HG02943 (cell line): ENCODE measurements around the gene PRKACA.
"Not testable (repeated sequence)": the region's sequence is repeated elsewhere in the genome, so short reads cannot be mapped to it uniquely, and the experiment has no call there.

Experiments
- ATAC-seq: cut with Tn5 transposase; IDR thresholded peaks from one replicate; pipeline ENCODE4 v1.9.1; 2021; ENCODE audit warnings: mild to moderate bottlenecking, low read depth, moderate library complexity; ENCODE audit not compliant: unreplicated experiment

PRKACA gene

DNA sequence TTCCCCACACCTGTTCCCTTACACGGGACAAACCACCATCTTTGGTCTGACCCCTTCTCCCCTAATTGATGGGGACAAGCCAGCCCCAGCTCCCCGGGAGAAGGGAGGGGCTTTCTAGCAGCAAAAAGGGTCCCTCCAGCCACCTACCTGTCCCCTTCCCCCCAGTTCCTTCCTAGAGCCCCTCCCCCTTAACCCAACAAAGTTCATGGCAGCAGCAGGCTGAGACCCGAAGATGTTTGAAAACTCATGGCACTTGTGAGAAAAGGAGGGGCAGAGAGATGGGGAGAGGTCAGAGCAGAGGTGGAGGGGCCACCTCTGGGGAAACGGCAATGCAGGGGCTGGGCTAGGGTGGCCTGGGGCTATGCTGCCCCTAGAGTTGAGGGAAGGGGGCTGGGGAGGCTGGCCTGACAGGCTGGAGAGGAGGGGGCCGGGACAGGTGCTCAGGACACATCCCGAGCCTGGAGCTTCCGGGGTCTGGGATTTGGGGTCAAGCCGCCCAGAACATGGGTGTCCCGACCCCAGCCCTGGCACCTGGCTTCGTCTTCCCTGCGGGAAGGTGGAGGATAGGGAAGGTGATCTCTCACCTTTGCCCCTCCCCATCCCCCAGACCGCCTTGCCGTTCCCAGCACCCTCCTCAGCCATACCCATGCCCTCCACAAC is 31.3 kb upstream of the PRKACA start:
- ATAC-seq = no peak

- ATAC-seq = no peak
These were observed 30.4 kb upstream of the PRKACA start for GRCh38 chr19:14147797-14148605.

- no peak for ATAC-seq
These were observed 29.2 kb upstream of the PRKACA start for GRCh38 chr19:14146789-14147216.

DNA sequence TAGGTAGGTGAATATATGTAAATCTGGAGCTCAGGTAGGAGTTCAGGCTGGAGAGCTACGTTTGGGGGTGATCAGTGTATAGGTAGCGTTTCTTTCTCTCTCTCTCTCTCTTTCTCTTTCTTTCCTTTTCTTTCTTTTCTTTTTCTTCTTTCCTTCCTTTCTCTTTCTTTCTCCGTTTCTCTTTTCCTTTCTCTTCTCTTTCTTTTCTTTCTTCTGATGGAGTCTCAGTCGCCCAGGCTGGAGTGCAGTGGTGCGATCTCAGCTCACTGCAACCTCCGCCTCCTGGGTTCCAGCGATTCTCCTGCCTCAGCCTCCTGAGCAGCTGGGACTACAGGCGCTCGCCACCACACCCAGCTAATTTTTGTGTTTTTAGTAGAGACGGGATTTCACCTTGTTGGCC is 28.6 kb upstream of the PRKACA start:
- not testable (repeated sequence) for ATAC-seq

DNA sequence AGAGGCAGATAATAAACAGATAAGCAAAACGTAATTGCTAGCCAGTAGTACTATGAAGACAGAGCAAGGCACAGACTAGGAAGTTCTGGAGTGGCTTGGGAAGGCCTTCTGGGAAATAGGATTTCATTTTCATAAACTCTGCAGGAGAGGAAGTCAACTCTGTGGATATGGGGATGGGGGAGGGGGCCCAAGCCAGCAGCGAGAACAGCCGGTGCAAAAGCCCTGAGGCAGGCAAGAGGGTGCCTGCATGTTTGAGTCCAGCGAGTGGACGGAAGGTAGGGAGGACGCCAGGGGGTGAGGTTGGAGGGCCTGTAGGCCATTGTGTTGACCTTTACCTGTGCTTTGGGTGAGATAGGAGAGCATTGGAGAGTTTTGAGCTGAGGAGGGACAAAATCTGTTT is 27.8 kb upstream of the PRKACA start:
- ATAC-seq = no peak

DNA sequence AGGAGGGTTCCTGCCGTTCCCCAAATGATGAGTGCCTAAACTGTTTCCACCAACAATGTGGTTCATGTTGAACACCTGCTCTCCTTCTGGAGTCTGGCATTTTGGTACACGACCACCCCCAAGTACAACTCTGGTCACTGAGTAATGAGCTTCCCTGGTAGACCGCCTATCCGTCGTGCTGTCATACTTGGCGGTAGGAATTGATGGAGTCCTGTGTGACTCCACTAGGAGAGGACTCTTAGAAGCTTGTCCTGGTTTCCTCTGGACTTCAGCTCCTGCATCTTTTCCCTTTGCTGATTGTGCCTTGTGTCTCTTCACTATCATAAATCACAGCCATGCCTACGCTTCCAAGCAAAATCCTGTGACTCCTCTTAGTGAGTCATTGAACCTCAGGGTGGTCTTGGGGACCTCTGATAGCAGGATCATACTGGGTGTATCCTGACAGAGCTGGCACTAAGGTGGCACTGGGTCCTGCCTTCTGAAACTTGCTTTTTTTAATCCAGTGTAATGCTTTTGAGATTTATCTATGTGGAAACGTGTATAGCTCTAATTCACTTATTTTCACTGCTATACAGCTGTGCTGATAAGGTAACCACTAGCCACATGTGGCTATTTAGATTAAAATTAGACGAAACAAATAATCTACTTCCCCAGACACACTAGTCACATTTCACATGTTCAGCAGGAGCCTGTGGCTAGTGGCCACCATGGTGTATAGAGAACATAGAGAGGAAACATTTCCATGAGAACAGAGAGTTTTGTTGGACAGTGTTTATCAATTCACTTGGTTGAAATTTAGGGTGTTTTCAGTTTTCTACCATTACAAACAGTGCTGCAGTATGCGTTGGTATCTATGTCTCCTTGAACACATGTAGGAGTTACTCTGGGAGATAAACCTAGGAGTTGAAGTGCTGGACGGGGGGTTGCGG is 25.0 kb upstream of the PRKACA start:
- ATAC-seq = no peak

GRCh38 chr19:14141041-14141440 is 23.5 kb upstream of the PRKACA start:
- ATAC-seq = no peak

GRCh38 chr19:14139944-14140343 is 22.4 kb upstream of the PRKACA start:
- no peak for ATAC-seq

DNA sequence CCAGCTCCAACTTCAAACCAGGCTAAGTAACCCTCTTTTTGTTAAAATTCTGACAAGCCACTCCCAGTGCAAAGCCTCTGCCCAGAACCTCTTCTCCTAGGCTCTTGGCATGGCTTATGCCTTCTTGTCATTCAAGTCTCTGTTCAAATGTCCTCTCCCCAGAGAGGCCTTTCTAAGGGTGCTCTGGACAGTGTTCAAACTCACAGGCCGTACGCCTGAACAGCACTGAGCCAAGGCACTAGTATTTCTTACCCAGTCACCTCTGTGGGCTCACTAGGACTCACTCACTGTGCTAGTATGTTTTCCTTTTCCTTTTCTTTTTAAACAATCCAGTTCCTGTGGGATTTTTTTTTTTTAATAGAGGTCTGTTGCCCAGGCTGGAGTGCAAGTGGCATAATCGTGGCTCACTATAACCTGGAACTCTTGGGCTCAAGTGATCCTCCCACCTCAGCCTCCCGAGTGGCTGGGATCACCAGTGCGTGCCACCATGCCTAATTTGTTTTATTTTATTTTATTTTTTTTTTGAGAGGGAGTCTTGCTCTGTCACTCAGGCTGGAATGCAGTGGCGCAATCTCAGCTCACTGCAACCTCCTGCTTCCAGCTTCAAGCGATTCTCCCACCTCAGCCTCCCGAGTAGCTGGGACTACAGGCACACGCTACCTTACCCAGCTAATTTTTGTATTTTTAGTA is 21.2 kb upstream of the PRKACA start:
- ATAC-seq = no peak

DNA sequence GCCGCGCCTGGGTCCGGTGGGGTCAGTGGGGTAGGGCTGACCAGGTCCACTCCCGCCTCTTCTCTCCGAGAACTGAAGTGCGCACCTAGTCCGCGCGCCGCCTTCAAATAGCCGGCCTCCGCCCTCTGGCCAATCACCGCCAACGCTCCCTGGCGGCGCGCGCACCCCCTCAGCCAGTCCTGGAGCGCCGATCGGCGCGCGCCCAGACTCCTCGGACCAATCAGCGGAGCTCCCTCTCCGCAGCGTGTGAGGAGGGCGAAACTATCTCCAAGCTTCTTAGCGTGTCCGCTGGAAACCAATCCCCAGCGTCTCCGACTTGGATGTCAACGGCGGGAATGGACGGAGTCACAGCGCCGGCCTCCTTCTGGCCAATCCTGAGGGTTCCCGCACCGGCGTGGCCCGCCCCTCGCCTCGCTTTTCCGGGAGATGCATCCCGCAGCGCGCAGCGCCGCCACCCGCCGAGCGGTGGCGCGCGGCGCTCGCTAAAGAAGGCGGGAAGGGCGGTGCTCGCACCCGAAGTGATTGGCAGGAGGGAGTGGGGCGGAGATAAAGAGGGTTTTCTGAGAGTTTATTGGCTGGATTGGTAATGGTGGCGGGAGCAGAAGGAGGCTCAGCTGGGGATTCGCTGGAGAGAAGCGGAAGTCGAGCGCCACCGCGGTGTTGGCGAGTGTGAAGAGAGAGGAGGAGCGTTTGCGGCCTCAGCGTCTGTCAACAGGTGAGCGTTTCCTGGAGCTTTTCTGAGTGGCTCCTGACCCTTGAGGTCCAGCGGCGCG is 19.1 kb upstream of the PRKACA start, which contains the start of gene ASF1B:
ASF1B (minus strand) TSS at position 81 of the 773 bp plus-strand sequence. CDS start 133 bp downstream, outside the sequence.
- ATAC-seq = peak; percentile 74

DNA sequence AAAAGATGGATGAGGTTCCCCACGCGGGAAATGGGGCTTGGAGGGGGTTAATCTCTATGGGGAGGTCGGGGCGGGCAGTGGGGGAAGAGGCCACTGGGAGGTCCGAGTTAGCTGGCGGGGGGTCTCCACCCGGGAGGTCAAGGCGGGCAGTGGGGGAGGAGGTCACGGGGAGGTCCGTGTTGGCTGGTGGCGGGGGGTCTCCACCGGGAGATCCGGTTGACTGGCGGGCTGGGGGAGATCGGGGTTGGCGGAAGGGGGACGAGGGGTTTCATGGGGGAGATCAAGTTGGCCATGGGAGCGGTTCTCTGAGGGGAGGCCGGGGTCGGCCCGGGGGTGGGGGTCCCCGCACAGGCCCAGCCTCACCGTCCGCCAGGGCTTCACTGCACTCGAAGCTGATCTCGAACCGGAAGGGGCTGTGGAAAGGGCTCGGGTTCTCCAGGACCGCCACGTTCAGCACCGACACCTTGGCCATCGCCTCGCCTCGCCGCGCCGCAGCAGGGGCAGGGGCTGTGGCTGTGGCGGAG is 18.5 kb upstream of the PRKACA start:
- no peak for ATAC-seq

- ATAC-seq = no peak
These were observed 17.8 kb upstream of the PRKACA start for GRCh38 chr19:14135355-14135754.

- ATAC-seq = no peak
These were observed 10.5 kb upstream of the PRKACA start for GRCh38 chr19:14127929-14128509.

DNA sequence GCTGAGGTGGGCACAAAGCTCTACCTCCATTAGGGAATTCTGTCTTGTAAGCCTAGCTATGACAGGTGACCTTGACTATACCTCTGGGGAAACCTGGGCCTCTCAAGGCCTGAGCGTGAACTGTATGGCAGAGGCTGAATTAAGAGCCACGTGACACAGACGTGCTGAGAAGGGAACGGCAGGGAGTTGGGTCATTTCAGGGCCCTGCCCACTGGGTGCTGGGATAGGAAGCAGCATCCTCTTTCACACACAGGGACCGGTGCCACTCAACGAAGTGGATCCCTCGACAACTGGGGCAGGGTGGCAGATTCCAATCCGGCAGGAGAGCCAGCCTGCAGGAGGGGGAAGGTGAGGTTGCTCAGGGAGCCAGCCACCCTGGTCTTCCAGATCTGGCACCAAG is 9.6 kb upstream of the PRKACA start:
- ATAC-seq = no peak

DNA sequence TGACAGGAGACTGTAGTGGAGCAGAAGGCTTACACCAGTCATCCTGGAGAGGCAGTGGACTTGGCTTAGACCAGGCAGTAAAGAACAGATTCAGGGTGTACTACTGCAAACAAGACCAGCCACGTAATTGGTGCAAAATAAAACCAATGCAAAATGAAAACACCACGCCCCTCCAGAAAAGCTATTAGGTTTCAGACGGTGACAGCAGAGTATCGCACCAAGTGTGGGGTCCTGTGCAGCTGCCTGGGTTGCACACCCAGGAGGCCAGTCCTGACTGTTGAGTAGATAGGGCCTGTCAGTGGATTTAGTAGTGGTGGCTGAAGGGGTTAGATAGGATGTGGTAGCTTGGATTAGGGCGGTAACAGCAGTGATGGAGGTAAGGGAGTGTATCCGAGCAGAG is 5.4 kb upstream of the PRKACA start:
- no peak for ATAC-seq

GRCh38 chr19:14120497-14120780 is 2.9 kb upstream of the PRKACA start:
- ATAC-seq = no peak

GRCh38 chr19:14119644-14120496 is 2.3 kb upstream of the PRKACA start:
- ATAC-seq = no peak

DNA sequence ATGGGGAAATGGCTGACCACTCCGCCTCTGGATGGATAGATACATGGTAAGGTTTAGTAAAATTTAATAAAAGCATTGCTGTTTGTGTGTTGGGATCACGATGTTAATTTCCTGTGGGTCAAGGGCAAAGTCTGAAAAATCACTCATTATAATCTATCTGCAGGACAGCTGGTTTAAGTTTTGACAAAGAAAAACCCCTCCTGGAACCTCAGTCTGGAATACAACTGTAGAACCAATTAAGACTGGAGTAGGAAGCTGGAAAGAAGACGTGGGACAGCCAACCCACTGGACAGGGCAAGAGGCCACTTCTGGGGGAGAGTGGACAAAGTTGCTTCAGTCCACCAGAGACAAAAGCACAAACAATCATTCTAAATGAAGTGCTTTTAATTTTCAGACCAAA is 1.6 kb upstream of the PRKACA start:
- no peak for ATAC-seq
